SH-SY5Y (cell line): Measurements from ENCODE around the gene AIFM3.

Experiments
- GATA2 ChIP-seq: IDR thresholded peaks from 2 replicates; pipeline ENCODE4 v1.6.1; 2011; ENCODE audit warnings: mild to moderate bottlenecking, low read depth, low read length
- GATA3 ChIP-seq: IDR thresholded peaks from 2 replicates; pipeline ENCODE4 v1.6.1; 2011; ENCODE audit warnings: low read depth, mild to moderate bottlenecking, low read length, moderate library complexity

- TF ChIP-seq GATA2 (no peak), GATA3 (no peak)
These were observed 27.3 kb downstream of the AIFM3 start for GRCh38 chr22:20994128-20994901.
